ENCODE measurements around the gene APBA1.

APBA1 gene

GRCh38 chr9:69486498-69486897 lies 185.7 kb downstream of the APBA1 start:
- DNase-seq (ENCODE audit: insufficient read length, low spot score), result no peak
- FAIRE-seq, result no peak
- TF ChIP-seq TAF1 (IDR thresholded peaks at IDR 0.05; ENCODE audit: low read depth, low read length), result no peak
- no peak for TF ChIP-seq POLR2AphosphoS5 (IDR thresholded peaks at IDR 0.05; ENCODE audit: low read depth, low read length)
- TF ChIP-seq PAX5 (IDR thresholded peaks at IDR 0.05; ENCODE audit: insufficient read depth, low read length, severe bottlenecking), result no peak
- no peak for TF ChIP-seq POLR2A (IDR thresholded peaks at IDR 0.05; ENCODE audit: low read depth, low read length)
- no peak for TF ChIP-seq SPI1 (IDR thresholded peaks at IDR 0.05; ENCODE audit: low read depth, low read length)
- no peak for TF ChIP-seq POU2F2 (IDR thresholded peaks at IDR 0.05; ENCODE audit: low read depth, low read length)

DNA sequence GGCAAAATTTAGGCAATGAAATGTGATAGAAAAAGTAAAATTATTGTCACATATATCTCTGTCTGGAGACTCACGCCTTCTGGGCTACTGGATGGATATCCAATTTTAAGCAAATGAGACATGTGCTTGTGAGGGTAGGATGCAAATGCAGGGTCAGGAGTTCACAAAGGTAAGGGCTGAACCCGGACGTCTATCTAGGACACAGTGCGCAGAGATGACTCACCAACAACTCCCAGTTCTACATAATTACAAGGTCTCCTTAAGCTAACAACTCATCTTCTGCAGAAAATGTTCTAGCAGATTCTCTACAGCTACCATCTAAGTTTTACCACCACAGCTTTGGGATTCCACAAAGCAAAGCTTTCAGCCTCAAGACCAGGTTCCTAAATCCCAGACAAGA lies 186.7 kb downstream of the APBA1 start:
- DNase-seq (ENCODE audit: insufficient read length, low spot score), result no peak
- no peak for TF ChIP-seq POLR2AphosphoS5 (IDR thresholded peaks at IDR 0.05; ENCODE audit: low read depth, low read length)
- TF ChIP-seq PAX5 (IDR thresholded peaks at IDR 0.05; ENCODE audit: insufficient read depth, low read length, severe bottlenecking), result no peak
- no peak for TF ChIP-seq TAF1 (IDR thresholded peaks at IDR 0.05; ENCODE audit: low read depth, low read length)
- no peak for TF ChIP-seq POU2F2 (IDR thresholded peaks at IDR 0.05; ENCODE audit: low read depth, low read length)
- no peak for TF ChIP-seq POLR2A (IDR thresholded peaks at IDR 0.05; ENCODE audit: low read depth, low read length)
- TF ChIP-seq SPI1 (IDR thresholded peaks at IDR 0.05; ENCODE audit: low read depth, low read length), result no peak
- FAIRE-seq, result no peak

- TF ChIP-seq POU2F2 (IDR thresholded peaks at IDR 0.05; ENCODE audit: low read depth, low read length) (no peak), TAF1 (IDR thresholded peaks at IDR 0.05; ENCODE audit: low read depth, low read length) (no peak)
Observed at GRCh38 chr9:69483886-69484422, 188.2 kb downstream of the APBA1 start.

GRCh38 chr9:69476797-69477196 lies 195.4 kb downstream of the APBA1 start:
- no peak for DNase-seq (ENCODE audit: insufficient read length, low spot score)
- no peak for TF ChIP-seq PAX5 (IDR thresholded peaks at IDR 0.05; ENCODE audit: insufficient read depth, low read length, severe bottlenecking)
- TF ChIP-seq POU2F2 (IDR thresholded peaks at IDR 0.05; ENCODE audit: low read depth, low read length), result no peak
- TF ChIP-seq TAF1 (IDR thresholded peaks at IDR 0.05; ENCODE audit: low read depth, low read length), result no peak
- no peak for TF ChIP-seq SPI1 (IDR thresholded peaks at IDR 0.05; ENCODE audit: low read depth, low read length)
- FAIRE-seq, result no peak

More at GRCh38 chr9:69483886-69484422, 188.2 kb downstream of the APBA1 start:
- DNase-seq (ENCODE audit: insufficient read length, low spot score) (no peak), FAIRE-seq (no peak)

DNA sequence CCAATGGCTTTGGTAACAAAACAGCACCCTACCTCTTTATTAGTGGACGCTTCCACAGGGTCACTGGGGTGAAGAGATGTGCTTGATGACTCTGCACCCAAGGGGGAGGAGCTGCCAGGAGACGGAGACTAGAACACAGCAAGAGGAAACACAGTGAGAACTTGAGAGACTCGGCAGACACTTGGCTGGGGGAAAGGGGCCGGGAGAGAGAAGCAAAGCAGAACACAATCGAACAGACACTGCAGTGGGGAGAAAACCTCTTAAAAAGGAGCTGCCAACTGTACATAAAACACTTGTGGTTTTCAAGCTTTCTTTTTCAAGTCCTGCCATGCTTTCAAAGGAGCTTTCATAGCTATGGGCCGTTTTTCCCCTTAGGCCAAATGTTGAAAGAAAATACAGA lies 196.2 kb downstream of the APBA1 start:
- no peak for DNase-seq (ENCODE audit: insufficient read length, low spot score)
- FAIRE-seq, result no peak
- TF ChIP-seq TAF1 (IDR thresholded peaks at IDR 0.05; ENCODE audit: low read depth, low read length), result no peak
- no peak for TF ChIP-seq POLR2A (IDR thresholded peaks at IDR 0.05; ENCODE audit: low read depth, low read length)
- no peak for TF ChIP-seq SPI1 (IDR thresholded peaks at IDR 0.05; ENCODE audit: low read depth, low read length)
- no peak for TF ChIP-seq PAX5 (IDR thresholded peaks at IDR 0.05; ENCODE audit: insufficient read depth, low read length, severe bottlenecking)
- TF ChIP-seq POLR2AphosphoS5 (IDR thresholded peaks at IDR 0.05; ENCODE audit: low read depth, low read length), result no peak

GRCh38 chr9:69474821-69475220 lies 197.3 kb downstream of the APBA1 start:
- TF ChIP-seq TAF1 (IDR thresholded peaks at IDR 0.05; ENCODE audit: low read depth, low read length), result no peak
- no peak for TF ChIP-seq POLR2A (IDR thresholded peaks at IDR 0.05; ENCODE audit: low read depth, low read length)
- TF ChIP-seq POLR2AphosphoS5 (IDR thresholded peaks at IDR 0.05; ENCODE audit: low read depth, low read length), result no peak
- TF ChIP-seq POU2F2 (IDR thresholded peaks at IDR 0.05; ENCODE audit: low read depth, low read length), result no peak
- TF ChIP-seq SPI1 (IDR thresholded peaks at IDR 0.05; ENCODE audit: low read depth, low read length), result no peak
- no peak for TF ChIP-seq PAX5 (IDR thresholded peaks at IDR 0.05; ENCODE audit: insufficient read depth, low read length, severe bottlenecking)
- DNase-seq (ENCODE audit: insufficient read length, low spot score) (no peak), FAIRE-seq (no peak)

DNA sequence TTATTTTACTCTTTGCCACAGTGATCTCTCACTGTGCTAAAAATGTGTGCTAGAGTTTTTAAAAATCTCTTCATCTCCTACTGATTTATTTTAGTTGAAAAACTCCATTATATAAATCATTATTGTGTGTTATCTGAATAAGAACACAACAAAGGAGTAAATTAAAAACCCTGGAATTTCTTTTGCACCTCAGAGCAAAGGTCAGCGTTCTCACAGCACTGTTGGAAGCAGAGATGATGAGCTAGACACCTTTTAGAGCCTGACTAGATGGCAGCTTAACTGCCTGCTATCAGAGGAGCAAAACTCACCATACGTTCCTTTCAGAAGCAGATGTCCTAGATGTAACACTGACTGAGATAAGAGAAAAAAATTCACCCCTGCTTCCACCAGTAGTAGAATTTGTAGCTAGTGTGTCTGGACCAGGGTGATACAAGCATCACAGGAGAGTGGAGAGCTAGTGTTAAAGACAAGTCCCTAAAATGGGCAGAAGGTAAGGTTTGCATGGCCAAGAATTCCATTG lies 200.0 kb downstream of the APBA1 start:
- DNase-seq (ENCODE audit: insufficient read length, low spot score) (no peak), FAIRE-seq (no peak)
- TF ChIP-seq SPI1 (IDR thresholded peaks at IDR 0.05; ENCODE audit: low read depth, low read length) (no peak), POLR2AphosphoS5 (IDR thresholded peaks at IDR 0.05; ENCODE audit: low read depth, low read length) (no peak), POU2F2 (IDR thresholded peaks at IDR 0.05; ENCODE audit: low read depth, low read length) (no peak), TAF1 (IDR thresholded peaks at IDR 0.05; ENCODE audit: low read depth, low read length) (no peak), PAX5 (IDR thresholded peaks at IDR 0.05; ENCODE audit: insufficient read depth, low read length, severe bottlenecking) (no peak), POLR2A (IDR thresholded peaks at IDR 0.05; ENCODE audit: low read depth, low read length) (no peak)

GRCh38 chr9:69471433-69471832 lies 200.7 kb downstream of the APBA1 start:
- TF ChIP-seq SPI1 (IDR thresholded peaks at IDR 0.05; ENCODE audit: low read depth, low read length), result no peak
- DNase-seq (ENCODE audit: insufficient read length, low spot score) (no peak), FAIRE-seq (no peak)

DNA sequence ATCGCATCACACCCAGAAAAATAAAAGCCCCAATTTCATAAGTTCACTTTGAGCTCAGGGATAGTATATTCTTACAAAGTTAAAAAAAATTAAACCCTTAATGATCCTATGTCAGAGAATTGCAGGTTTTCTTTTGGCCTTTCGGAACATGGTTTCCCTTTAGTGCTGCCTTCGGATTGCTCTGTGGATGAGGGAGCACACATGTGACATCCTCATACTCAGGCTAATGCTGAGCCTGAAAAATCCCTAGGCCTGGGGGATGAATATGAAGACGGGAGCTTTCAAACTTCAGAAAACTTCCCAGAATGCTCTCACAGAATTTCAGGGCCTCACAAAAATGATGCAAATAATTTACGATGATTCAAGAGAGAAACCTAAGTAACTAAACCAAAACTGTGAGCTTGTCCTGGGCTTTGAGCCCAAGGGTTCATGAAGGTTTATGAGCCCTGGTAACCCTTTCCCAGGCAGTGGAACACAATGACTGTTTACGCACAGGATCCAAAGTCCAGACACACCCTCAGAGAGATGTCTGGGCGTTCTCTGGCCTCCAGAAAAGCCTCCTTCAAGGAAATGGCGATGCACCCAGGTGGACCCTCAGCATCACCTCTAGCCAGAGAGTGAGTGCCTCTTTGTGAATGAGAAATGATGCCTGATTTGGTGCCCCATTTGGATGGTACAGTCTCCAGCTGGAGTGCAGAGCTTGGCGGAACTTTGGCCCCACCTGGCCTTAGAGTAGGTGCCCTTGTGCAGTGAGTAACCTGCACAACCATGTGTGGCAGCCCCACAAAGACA lies 201.8 kb downstream of the APBA1 start:
- no peak for FAIRE-seq
- TF ChIP-seq PAX5 (IDR thresholded peaks at IDR 0.05; ENCODE audit: insufficient read depth, low read length, severe bottlenecking), result no peak
- no peak for TF ChIP-seq TAF1 (IDR thresholded peaks at IDR 0.05; ENCODE audit: low read depth, low read length)
- no peak for TF ChIP-seq POLR2AphosphoS5 (IDR thresholded peaks at IDR 0.05; ENCODE audit: low read depth, low read length)
- no peak for TF ChIP-seq SPI1 (IDR thresholded peaks at IDR 0.05; ENCODE audit: low read depth, low read length)
- no peak for TF ChIP-seq POLR2A (IDR thresholded peaks at IDR 0.05; ENCODE audit: low read depth, low read length)
- no peak for TF ChIP-seq POU2F2 (IDR thresholded peaks at IDR 0.05; ENCODE audit: low read depth, low read length)
- DNase-seq (ENCODE audit: insufficient read length, low spot score), result no peak

GRCh38 chr9:69469136-69469535 lies 203.0 kb downstream of the APBA1 start:
- DNase-seq (ENCODE audit: insufficient read length, low spot score), result no peak
- TF ChIP-seq TAF1 (IDR thresholded peaks at IDR 0.05; ENCODE audit: low read depth, low read length), result no peak
- no peak for TF ChIP-seq POU2F2 (IDR thresholded peaks at IDR 0.05; ENCODE audit: low read depth, low read length)
- TF ChIP-seq POLR2AphosphoS5 (IDR thresholded peaks at IDR 0.05; ENCODE audit: low read depth, low read length), result no peak
- TF ChIP-seq SPI1 (IDR thresholded peaks at IDR 0.05; ENCODE audit: low read depth, low read length), result no peak
- TF ChIP-seq POLR2A (IDR thresholded peaks at IDR 0.05; ENCODE audit: low read depth, low read length), result no peak
- TF ChIP-seq PAX5 (IDR thresholded peaks at IDR 0.05; ENCODE audit: insufficient read depth, low read length, severe bottlenecking), result no peak
- no peak for FAIRE-seq
